GM18519 (cell line): ENCODE results near the gene CINP.

Experiments used
- ATAC-seq: cut with Tn5 transposase; IDR thresholded peaks from one replicate; pipeline ENCODE4 v1.9.1; 2021; ENCODE audit warnings: mild to moderate bottlenecking, moderate library complexity; ENCODE audit not compliant: unreplicated experiment, low FRiP score

Gene CINP

GRCh38 chr14:102362545-102363181 is at the start of gene CINP, which contains the start of gene TECPR2:
TSS of gene CINP (minus strand) at chr14:102362890. CDS start at chr14:102362851, 39 bp downstream.
TSS of gene TECPR2 (plus strand) at chr14:102362941. CDS start at chr14:102376722, 13,781 bp downstream.
- peak; percentile 79 for ATAC-seq

DNA sequence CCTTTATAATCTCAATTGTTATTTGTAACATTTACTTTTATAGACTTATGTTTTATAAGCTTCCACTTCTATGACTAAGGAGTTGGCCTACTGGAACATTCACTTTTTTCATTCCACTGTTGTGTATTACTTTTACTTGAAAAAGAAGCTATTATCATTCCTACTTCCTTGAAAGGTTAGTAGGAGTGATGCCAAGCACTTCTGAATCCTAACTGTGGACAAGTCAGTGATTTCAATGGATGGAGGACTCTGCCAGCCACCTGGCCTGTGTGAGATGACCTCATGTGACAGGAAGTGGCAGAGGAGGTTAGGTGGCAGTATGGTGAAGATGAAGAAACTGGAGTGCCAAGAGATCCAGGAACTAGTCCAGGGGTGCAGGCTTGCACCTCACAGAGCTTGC is 46.0 kb upstream of the CINP start:
- no peak for ATAC-seq

DNA sequence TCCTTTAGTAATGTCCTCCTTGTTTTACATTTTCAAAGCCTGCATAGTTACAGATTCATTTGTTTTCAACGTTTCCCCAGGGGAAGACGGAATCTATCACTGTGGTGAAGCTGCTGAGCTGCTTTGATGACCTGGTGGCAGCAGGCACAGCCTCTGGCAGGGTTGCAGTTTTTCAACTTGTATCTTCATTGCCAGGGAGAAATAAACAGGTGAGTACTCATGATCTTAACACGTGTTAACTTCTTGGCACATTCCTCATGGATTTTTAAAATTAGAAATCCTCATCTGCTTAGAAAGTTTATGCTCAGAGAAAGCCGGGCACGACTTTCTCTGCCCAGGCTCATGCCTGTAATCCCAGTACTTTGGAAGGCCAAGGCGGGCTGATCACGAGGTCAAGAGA is 44.6 kb upstream of the CINP start:
- ATAC-seq, result no peak

DNA sequence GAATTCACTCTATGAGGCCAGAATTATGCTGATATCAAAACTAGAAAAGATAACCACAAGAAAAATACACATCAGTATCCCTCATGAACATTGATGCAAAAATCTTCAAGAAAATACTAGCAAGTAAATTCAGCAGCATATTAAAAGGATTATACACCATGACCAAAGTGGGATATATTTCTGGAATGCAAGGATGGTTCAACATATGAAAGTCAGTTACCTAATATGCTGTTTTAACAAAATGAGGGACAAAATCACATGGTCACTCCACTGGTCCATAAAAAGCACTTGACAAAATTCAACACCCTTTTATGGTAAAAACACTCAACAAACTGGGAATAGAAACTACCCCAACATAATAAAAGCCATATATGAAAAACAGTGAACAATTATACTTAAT is 40.3 kb upstream of the CINP start:
- no peak for ATAC-seq

GRCh38 chr14:102396521-102396920 is 33.8 kb upstream of the CINP start:
- ATAC-seq, result no peak

GRCh38 chr14:102394717-102395375 is 32.2 kb upstream of the CINP start:
- no peak for ATAC-seq

GRCh38 chr14:102392506-102392905 is 29.8 kb upstream of the CINP start:
- ATAC-seq, result no peak

DNA sequence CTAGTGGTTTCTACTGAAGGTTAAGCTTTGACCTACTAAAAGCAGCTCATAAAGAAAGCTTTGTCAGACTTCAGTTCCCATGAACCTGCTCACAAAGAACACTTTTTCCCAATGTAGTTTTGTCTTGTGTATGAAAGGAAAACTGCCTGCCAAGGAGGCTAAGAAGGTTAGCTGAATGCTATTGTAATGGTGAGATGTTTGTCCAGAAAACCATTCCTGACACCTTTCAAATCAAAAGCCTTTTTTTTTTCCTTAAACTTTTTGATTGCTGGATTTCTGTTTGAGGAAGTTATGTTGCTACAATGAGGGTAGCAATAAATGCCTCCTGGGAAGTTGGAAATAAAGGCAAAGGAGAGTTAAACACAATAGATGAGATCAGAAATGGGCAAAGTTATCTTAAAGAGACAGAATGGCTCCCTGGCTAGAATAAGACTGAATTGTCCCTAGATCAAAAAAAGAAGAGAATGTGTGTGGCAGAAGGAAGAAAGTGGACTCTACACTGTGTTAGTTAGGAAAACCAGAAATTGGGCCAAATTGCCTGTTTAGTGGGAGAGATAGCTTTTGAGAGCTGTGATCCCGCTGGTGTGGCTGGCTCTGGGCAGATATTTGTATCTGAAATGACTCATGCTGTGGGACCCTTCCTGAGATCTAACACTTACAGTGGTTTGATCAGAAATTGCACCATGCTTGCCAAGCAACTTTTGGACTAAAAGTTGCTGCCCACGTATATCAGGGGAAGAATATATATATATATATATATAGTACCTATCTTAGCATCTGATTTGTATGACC is 27.6 kb upstream of the CINP start:
- ATAC-seq, result no peak

GRCh38 chr14:102389246-102389645 is 26.6 kb upstream of the CINP start:
- ATAC-seq, result no peak

DNA sequence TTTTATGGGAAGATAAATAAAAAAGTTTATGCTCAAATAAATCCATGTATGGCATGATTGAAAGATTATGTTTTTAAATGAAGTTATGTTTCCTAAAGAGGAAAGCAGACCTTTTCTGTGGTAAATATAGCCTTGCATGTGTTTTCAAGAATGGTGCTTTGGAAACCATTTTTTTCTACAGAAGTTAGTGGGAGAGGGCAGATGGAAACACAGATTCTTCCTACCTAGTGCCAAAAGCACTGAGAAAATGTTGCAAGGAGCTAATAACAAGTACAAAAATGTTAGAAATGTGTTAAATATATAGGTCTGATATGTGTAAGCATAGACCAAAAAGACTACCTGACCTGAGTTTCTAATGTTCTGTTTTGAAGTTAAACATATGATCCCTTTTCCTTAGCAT is 24.4 kb upstream of the CINP start:
- ATAC-seq, result no peak

- ATAC-seq, result no peak
Observed at GRCh38 chr14:102378830-102379229, 16.1 kb upstream of the CINP start.

DNA sequence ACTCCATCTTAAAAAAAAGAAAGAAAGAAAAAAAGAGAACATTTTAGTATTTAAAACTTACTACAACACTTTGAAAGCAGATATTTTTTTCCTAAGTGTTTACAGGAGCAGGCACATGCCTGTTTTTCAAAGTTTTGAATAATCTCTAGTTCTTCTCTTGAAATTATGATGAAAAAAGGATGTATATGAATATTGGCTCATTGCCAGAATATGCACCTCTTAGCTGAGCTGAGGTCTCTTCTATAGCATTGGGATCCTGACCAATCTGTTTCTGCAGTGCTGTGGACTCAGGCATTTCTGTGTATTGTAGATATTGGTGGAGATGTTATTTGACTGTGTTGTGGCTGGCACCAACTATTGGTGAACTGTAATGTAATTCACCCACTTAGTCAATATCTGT is 15.0 kb upstream of the CINP start:
- ATAC-seq, result no peak

GRCh38 chr14:102375119-102375518 is 12.4 kb upstream of the CINP start:
- ATAC-seq, result no peak

DNA sequence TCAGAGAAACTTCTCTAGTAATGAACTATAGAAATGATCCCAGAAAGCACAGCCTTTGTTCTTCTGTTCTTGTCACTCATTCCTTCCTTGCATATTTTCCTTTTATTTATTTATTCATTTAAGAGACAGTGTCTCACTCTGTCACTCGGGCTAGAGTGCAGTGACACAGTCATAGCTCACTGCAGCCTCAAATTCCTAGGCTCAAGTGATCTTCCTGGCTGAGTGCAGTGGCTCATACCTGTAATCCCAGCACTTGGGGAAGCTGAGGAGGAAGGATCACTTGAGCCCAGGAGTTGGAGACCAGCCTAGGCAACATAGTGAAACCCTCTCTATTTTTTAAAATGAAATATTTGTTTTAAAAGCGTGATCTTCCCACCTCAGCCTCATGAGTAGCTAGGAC is 11.6 kb upstream of the CINP start:
- no peak for ATAC-seq

GRCh38 chr14:102373110-102373509 is 10.4 kb upstream of the CINP start:
- ATAC-seq, result no peak

DNA sequence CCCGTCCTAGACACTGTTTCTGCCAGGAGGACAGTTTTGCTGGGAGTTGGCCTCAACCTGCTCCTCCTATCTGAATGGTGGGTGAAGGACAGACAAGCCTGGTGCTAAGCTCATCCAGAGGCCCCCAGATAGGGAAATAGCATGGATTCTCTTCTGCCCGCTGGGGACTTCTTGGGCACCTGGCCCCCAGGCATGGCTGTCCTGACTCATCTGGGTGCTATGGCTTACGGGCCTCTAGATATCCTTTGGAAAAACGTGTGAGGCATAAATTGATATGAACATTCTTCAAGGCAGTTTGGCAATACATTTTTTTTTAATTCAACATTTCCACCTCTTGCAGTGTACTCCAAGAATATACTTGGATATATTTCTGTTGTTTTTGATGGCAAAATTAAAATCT is 8.7 kb upstream of the CINP start:
- ATAC-seq, result no peak

GRCh38 chr14:102370305-102370809 is 7.7 kb upstream of the CINP start:
- ATAC-seq, result no peak

GRCh38 chr14:102363182-102363943 is 673 bp upstream of the CINP start:
- no peak for ATAC-seq

DNA sequence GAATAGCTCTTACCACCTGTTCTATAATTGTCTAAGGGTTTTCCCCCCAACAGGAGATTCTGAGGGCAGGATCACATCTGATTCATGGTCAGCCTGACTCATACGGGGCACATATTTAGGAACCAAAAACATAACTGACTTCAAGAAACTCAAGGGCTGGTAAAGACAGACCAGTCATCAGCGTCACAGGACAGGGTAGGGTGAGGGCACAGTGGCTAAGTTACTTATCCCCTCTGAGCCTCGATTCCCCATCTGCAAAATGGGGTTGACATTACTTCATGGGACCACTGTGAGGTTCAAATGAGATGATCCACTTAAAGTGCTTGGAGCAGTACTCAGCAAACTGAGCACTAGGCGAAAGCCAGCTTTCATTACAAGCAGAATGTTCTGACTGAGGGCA is 606 bp downstream of the CINP start:
- ATAC-seq, result no peak

- ATAC-seq, result no peak
Observed at GRCh38 chr14:102360388-102360787, 2.3 kb downstream of the CINP start.

DNA sequence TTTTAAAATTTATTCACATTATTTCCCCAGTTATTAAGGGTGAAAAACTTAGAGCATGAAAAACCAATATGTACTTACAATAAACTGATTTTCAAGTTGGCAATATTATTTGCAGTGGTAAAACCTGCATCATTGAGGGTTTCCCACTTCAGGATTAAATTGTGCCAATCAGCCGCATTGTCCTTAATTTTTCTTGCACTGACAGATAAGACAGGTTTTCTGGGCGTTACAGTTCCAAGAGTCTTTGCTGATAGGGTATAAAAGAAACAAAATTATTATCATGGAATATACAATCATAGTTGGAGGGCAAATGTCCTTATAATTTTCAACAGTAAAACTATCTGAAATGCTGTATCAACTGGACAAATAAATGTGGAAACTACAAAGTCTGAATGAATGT is 3.3 kb downstream of the CINP start:
- no peak for ATAC-seq
